Measurements from ENCODE around the gene F5. TPM values are rescaled to one million over a fixed set of nuclear protein-coding genes. Genes with fewer than 3 reads are reported as not detected.
"Not testable (repeated sequence)": the region's sequence is repeated elsewhere in the genome, so short reads cannot be mapped to it uniquely, and the experiment has no call there.

F5 gene
- polyA plus RNA-seq, 2 donors, result 0.02 to 0.07 TPM

GRCh38 chr1:169550294-169550693 is 36.0 kb downstream of the F5 start:
- Histone ChIP-seq H3K27ac (ENCODE audit: low read depth in 2 of 2, low read length in 1 of 2) (no peak overlapping the region), H3K4me3 (ENCODE audit: low read depth in 1 of 2, low read length in 2 of 2) (no peak overlapping the region), H3K9me3 (ENCODE audit: control insufficient read depth in 2 of 2, insufficient read depth in 1 of 2, low read depth in 1 of 2, low read length in 1 of 2) (no peaks in the 10 kb centered on the region), H3K36me3 (ENCODE audit: control insufficient read depth in 2 of 2, insufficient read depth in 2 of 2, low read length in 1 of 2) (no peaks in the 10 kb centered on the region), H3K4me1 (ENCODE audit: control insufficient read depth in 2 of 2, insufficient read depth in 2 of 2, low read length in 1 of 2) (no peaks in the 10 kb centered on the region), H3K27me3 (ENCODE audit: control insufficient read depth in 1 of 2, insufficient read depth in 2 of 2, low read length in 2 of 2) (no peaks in the 10 kb centered on the region)
- WGBS, 2 donors, result 27 to 29% methylated on average over 4 of the region's 4 CpGs

- no peak overlapping the region for H3K4me3 ChIP-seq (ENCODE audit: low read depth in 1 of 2, low read length in 2 of 2)
- no peaks in the 10 kb centered on the region for H3K4me1 ChIP-seq (ENCODE audit: control insufficient read depth in 2 of 2, insufficient read depth in 2 of 2, low read length in 1 of 2)
- 80 to 81% methylated on average over 2 of the region's 2 CpGs for WGBS, 2 donors
- H3K27me3 ChIP-seq (ENCODE audit: control insufficient read depth in 1 of 2, insufficient read depth in 2 of 2, low read length in 2 of 2), result no peaks in the 10 kb centered on the region
- no peaks in the 10 kb centered on the region for H3K9me3 ChIP-seq (ENCODE audit: control insufficient read depth in 2 of 2, insufficient read depth in 1 of 2, low read depth in 1 of 2, low read length in 1 of 2)
- H3K27ac ChIP-seq (ENCODE audit: low read depth in 2 of 2, low read length in 1 of 2), result no peak overlapping the region
- H3K36me3 ChIP-seq (ENCODE audit: control insufficient read depth in 2 of 2, insufficient read depth in 2 of 2, low read length in 1 of 2), result no peaks in the 10 kb centered on the region
Measured at GRCh38 chr1:169548282-169548681, 38.0 kb downstream of the F5 start.

GRCh38 chr1:169546087-169546995 is 39.9 kb downstream of the F5 start:
- Histone ChIP-seq H3K4me3 (ENCODE audit: low read depth in 1 of 2, low read length in 2 of 2) (no peak overlapping the region), H3K4me1 (ENCODE audit: control insufficient read depth in 2 of 2, insufficient read depth in 2 of 2, low read length in 1 of 2) (no peaks in the 10 kb centered on the region), H3K36me3 (ENCODE audit: control insufficient read depth in 2 of 2, insufficient read depth in 2 of 2, low read length in 1 of 2) (no peaks in the 10 kb centered on the region), H3K27ac (ENCODE audit: low read depth in 2 of 2, low read length in 1 of 2) (no peak overlapping the region), H3K27me3 (ENCODE audit: control insufficient read depth in 1 of 2, insufficient read depth in 2 of 2, low read length in 2 of 2) (no peaks in the 10 kb centered on the region), H3K9me3 (ENCODE audit: control insufficient read depth in 2 of 2, insufficient read depth in 1 of 2, low read depth in 1 of 2, low read length in 1 of 2) (no peaks in the 10 kb centered on the region)
- 49 to 51% methylated on average over 15 of the region's 15 CpGs for WGBS, 2 donors

- no peak overlapping the region for H3K4me3 ChIP-seq (ENCODE audit: low read depth in 1 of 2, low read length in 2 of 2)
- H3K9me3 ChIP-seq (ENCODE audit: control insufficient read depth in 2 of 2, insufficient read depth in 1 of 2, low read depth in 1 of 2, low read length in 1 of 2), result no peaks in the 10 kb centered on the region
- H3K27ac ChIP-seq (ENCODE audit: low read depth in 2 of 2, low read length in 1 of 2), result no peak overlapping the region
- no peaks in the 10 kb centered on the region for H3K27me3 ChIP-seq (ENCODE audit: control insufficient read depth in 1 of 2, insufficient read depth in 2 of 2, low read length in 2 of 2)
- H3K36me3 ChIP-seq (ENCODE audit: control insufficient read depth in 2 of 2, insufficient read depth in 2 of 2, low read length in 1 of 2), result no peaks in the 10 kb centered on the region
- 72 to 80% methylated on average over 2 of the region's 2 CpGs for WGBS, 2 donors
- H3K4me1 ChIP-seq (ENCODE audit: control insufficient read depth in 2 of 2, insufficient read depth in 2 of 2, low read length in 1 of 2), result no peaks in the 10 kb centered on the region
Measured at GRCh38 chr1:169545472-169545871, 40.8 kb downstream of the F5 start.

- H3K4me3 ChIP-seq (ENCODE audit: low read depth in 1 of 2, low read length in 2 of 2), result no peak overlapping the region
- H3K27me3 ChIP-seq (ENCODE audit: control insufficient read depth in 1 of 2, insufficient read depth in 2 of 2, low read length in 2 of 2), result no peaks in the 10 kb centered on the region
- no peaks in the 10 kb centered on the region for H3K4me1 ChIP-seq (ENCODE audit: control insufficient read depth in 2 of 2, insufficient read depth in 2 of 2, low read length in 1 of 2)
- 67 to 69% methylated on average over 3 of the region's 3 CpGs for WGBS, 2 donors
- no peak overlapping the region for H3K27ac ChIP-seq (ENCODE audit: low read depth in 2 of 2, low read length in 1 of 2)
- H3K36me3 ChIP-seq (ENCODE audit: control insufficient read depth in 2 of 2, insufficient read depth in 2 of 2, low read length in 1 of 2), result no peaks in the 10 kb centered on the region
- H3K9me3 ChIP-seq (ENCODE audit: control insufficient read depth in 2 of 2, insufficient read depth in 1 of 2, low read depth in 1 of 2, low read length in 1 of 2), result no peaks in the 10 kb centered on the region
Measured at GRCh38 chr1:169538998-169539871, 47.0 kb downstream of the F5 start.

- no peak overlapping the region for H3K27ac ChIP-seq (ENCODE audit: low read depth in 2 of 2, low read length in 1 of 2)
- H3K27me3 ChIP-seq (ENCODE audit: control insufficient read depth in 1 of 2, insufficient read depth in 2 of 2, low read length in 2 of 2), result no peaks in the 10 kb centered on the region
- H3K4me3 ChIP-seq (ENCODE audit: low read depth in 1 of 2, low read length in 2 of 2), result no peak overlapping the region
- H3K36me3 ChIP-seq (ENCODE audit: control insufficient read depth in 2 of 2, insufficient read depth in 2 of 2, low read length in 1 of 2), result no peaks in the 10 kb centered on the region
- 94 to 99% methylated on average over 2 of the region's 2 CpGs for WGBS, 2 donors
- no peaks in the 10 kb centered on the region for H3K9me3 ChIP-seq (ENCODE audit: control insufficient read depth in 2 of 2, insufficient read depth in 1 of 2, low read depth in 1 of 2, low read length in 1 of 2)
- no peaks in the 10 kb centered on the region for H3K4me1 ChIP-seq (ENCODE audit: control insufficient read depth in 2 of 2, insufficient read depth in 2 of 2, low read length in 1 of 2)
Measured at GRCh38 chr1:169534653-169535052, 51.6 kb downstream of the F5 start.

- H3K27me3 ChIP-seq (ENCODE audit: control insufficient read depth in 1 of 2, insufficient read depth in 2 of 2, low read length in 2 of 2); H3K4me1 ChIP-seq (ENCODE audit: control insufficient read depth in 2 of 2, insufficient read depth in 2 of 2, low read length in 1 of 2); H3K9me3 ChIP-seq (ENCODE audit: control insufficient read depth in 2 of 2, insufficient read depth in 1 of 2, low read depth in 1 of 2, low read length in 1 of 2); H3K36me3 ChIP-seq (ENCODE audit: control insufficient read depth in 2 of 2, insufficient read depth in 2 of 2, low read length in 1 of 2); H3K4me3 ChIP-seq (ENCODE audit: low read depth in 1 of 2, low read length in 2 of 2); H3K27ac ChIP-seq (ENCODE audit: low read depth in 2 of 2, low read length in 1 of 2): not testable (repeated sequence)
- WGBS, 2 donors, result 90 to 91% methylated on average over 9 of the region's 9 CpGs
Measured at GRCh38 chr1:169533528-169534190, 52.6 kb downstream of the F5 start.

GRCh38 chr1:169530448-169530847 is 55.8 kb downstream of the F5 start:
- no peaks in the 10 kb centered on the region for H3K27me3 ChIP-seq (ENCODE audit: control insufficient read depth in 1 of 2, insufficient read depth in 2 of 2, low read length in 2 of 2)
- WGBS, 2 donors, result 52 to 63% methylated on average over 3 of the region's 3 CpGs
- H3K4me3 ChIP-seq (ENCODE audit: low read depth in 1 of 2, low read length in 2 of 2), result no peak overlapping the region
- no peaks in the 10 kb centered on the region for H3K9me3 ChIP-seq (ENCODE audit: control insufficient read depth in 2 of 2, insufficient read depth in 1 of 2, low read depth in 1 of 2, low read length in 1 of 2)
- H3K36me3 ChIP-seq (ENCODE audit: control insufficient read depth in 2 of 2, insufficient read depth in 2 of 2, low read length in 1 of 2), result no peaks in the 10 kb centered on the region
- peaks cover 0 to 2% of the 10 kb centered on the region in 2 donors for H3K4me1 ChIP-seq (ENCODE audit: control insufficient read depth in 2 of 2, insufficient read depth in 2 of 2, low read length in 1 of 2)
- no peak overlapping the region for H3K27ac ChIP-seq (ENCODE audit: low read depth in 2 of 2, low read length in 1 of 2)

- Histone ChIP-seq H3K4me1 (ENCODE audit: control insufficient read depth in 2 of 2, insufficient read depth in 2 of 2, low read length in 1 of 2) (peaks cover 0 to 2% of the 10 kb centered on the region in 2 donors), H3K27ac (ENCODE audit: low read depth in 2 of 2, low read length in 1 of 2) (peak overlapping the region in 1 of 2 donors; percentile 83), H3K9me3 (ENCODE audit: control insufficient read depth in 2 of 2, insufficient read depth in 1 of 2, low read depth in 1 of 2, low read length in 1 of 2) (no peaks in the 10 kb centered on the region), H3K27me3 (ENCODE audit: control insufficient read depth in 1 of 2, insufficient read depth in 2 of 2, low read length in 2 of 2) (no peaks in the 10 kb centered on the region), H3K4me3 (ENCODE audit: low read depth in 1 of 2, low read length in 2 of 2) (no peak overlapping the region), H3K36me3 (ENCODE audit: control insufficient read depth in 2 of 2, insufficient read depth in 2 of 2, low read length in 1 of 2) (no peaks in the 10 kb centered on the region)
- 20 to 28% methylated on average over 3 of the region's 3 CpGs for WGBS, 2 donors
Measured at GRCh38 chr1:169529068-169529642, 57.1 kb downstream of the F5 start.

All from esophagus (tissue), 2 donors.